Measurements from ENCODE around the gene CENPB. TPM values are rescaled to one million over a fixed set of nuclear protein-coding genes. Genes with fewer than 3 reads are reported as not detected.

The CENPB gene
- total and polyA plus RNA-seq, 2 donors: 36.2 to 36.8 TPM

GRCh38 chr20:3812975-3813847, 26.7 kb upstream of the CENPB start:
- Histone ChIP-seq H3K4me1 (ENCODE audit: control insufficient read depth in 2 of 2, insufficient read depth in 2 of 2, low read length in 2 of 2) (peaks cover 20 to 50% of the 10 kb centered on the region in 2 donors), H3K4me3 (ENCODE audit: low read length in 2 of 2) (no peak overlapping the region), H3K27ac (ENCODE audit: low read depth in 1 of 2, low read length in 1 of 2) (peak overlapping the region in 1 of 2 donors; percentile 15), H3K36me3 (ENCODE audit: control insufficient read depth in 2 of 2, insufficient read depth in 2 of 2, low read length in 1 of 2) (no peaks in the 10 kb centered on the region), H3K9me3 (ENCODE audit: control insufficient read depth in 2 of 2, insufficient read depth in 1 of 2, low read length in 1 of 2) (no peaks in the 10 kb centered on the region), H3K27me3 (ENCODE audit: control insufficient read depth in 2 of 2, insufficient read depth in 1 of 2, low read length in 1 of 2) (no peaks in the 10 kb centered on the region)
- no peak for DNase-seq (ENCODE audit: low read depth in 6 of 9, low spot score in 9 of 9)
- WGBS: 94% methylated on average over 8 of the region's 8 CpGs

GRCh38 chr20:3812259-3812681, 25.7 kb upstream of the CENPB start:
- 98% methylated on average over 9 of the region's 9 CpGs for WGBS
- Histone ChIP-seq H3K27me3 (ENCODE audit: control insufficient read depth in 2 of 2, insufficient read depth in 1 of 2, low read length in 1 of 2) (no peaks in the 10 kb centered on the region), H3K4me3 (ENCODE audit: low read length in 2 of 2) (no peak overlapping the region), H3K36me3 (ENCODE audit: control insufficient read depth in 2 of 2, insufficient read depth in 2 of 2, low read length in 1 of 2) (no peaks in the 10 kb centered on the region), H3K4me1 (ENCODE audit: control insufficient read depth in 2 of 2, insufficient read depth in 2 of 2, low read length in 2 of 2) (peaks cover 20 to 55% of the 10 kb centered on the region in 2 donors), H3K9me3 (ENCODE audit: control insufficient read depth in 2 of 2, insufficient read depth in 1 of 2, low read length in 1 of 2) (no peaks in the 10 kb centered on the region), H3K27ac (ENCODE audit: low read depth in 1 of 2, low read length in 1 of 2) (peak overlapping the region; percentile 66 to 83)
- DNase-seq (ENCODE audit: low read depth in 6 of 9, low spot score in 9 of 9): no peak

DNA sequence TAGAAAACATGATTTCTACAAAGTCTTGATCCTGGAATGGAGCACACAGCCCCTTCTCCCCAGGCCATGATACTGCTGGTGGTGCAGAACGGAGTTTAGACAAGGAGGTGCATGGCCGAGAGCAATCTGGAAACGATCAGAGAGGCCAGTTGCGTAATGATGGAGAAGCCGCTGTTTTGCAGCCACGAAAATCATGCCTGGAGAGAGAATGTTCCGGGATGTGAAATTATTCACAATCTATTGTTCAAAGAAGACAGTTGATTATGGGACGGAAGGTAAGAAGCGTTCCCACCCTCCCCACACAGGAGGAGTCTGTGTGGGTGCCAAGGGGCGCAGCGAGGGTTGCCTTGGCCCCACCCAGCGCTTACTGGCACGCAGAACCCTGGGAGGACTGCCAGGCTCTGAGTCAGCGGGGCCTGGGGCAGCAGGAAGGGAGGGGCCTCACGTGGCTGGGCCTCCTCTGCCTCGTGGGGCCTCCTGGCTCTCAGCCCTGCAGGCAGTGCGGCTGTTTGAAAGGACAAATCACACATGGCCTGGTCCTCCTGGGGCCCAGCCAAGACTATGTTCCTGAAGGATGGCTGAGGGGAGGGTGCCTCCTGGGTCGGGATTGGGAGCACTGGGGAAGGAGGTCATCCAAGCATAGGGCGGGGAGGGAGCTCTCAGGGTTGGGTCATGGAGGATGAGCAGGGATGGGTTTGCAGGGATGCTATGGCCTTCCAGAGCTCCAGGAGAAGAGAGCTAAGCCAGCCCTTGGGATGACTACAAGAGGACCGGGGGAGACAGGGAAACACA, 25.1 kb upstream of the CENPB start:
- Histone ChIP-seq H3K27ac (ENCODE audit: low read depth in 1 of 2, low read length in 1 of 2) (peak overlapping the region; percentile 66 to 83), H3K4me3 (ENCODE audit: low read length in 2 of 2) (peak overlapping the region in 1 of 2 donors; percentile 51), H3K27me3 (ENCODE audit: control insufficient read depth in 2 of 2, insufficient read depth in 1 of 2, low read length in 1 of 2) (no peaks in the 10 kb centered on the region), H3K36me3 (ENCODE audit: control insufficient read depth in 2 of 2, insufficient read depth in 2 of 2, low read length in 1 of 2) (no peaks in the 10 kb centered on the region), H3K4me1 (ENCODE audit: control insufficient read depth in 2 of 2, insufficient read depth in 2 of 2, low read length in 2 of 2) (peaks cover 20 to 57% of the 10 kb centered on the region in 2 donors), H3K9me3 (ENCODE audit: control insufficient read depth in 2 of 2, insufficient read depth in 1 of 2, low read length in 1 of 2) (no peaks in the 10 kb centered on the region)
- 12% methylated on average over 20 of the region's 20 CpGs for WGBS
- DNase-seq (ENCODE audit: low read depth in 6 of 9, low spot score in 9 of 9): peak in 5 of 9 donors; percentile 61 to 89 (median 66)

GRCh38 chr20:3808544-3808943, 22.0 kb upstream of the CENPB start:
- no peak overlapping the region for H3K4me3 ChIP-seq (ENCODE audit: low read length in 2 of 2)
- no peaks in the 10 kb centered on the region for H3K27me3 ChIP-seq (ENCODE audit: control insufficient read depth in 2 of 2, insufficient read depth in 1 of 2, low read length in 1 of 2)
- no peak for DNase-seq (ENCODE audit: low read depth in 6 of 9, low spot score in 9 of 9)
- 97% methylated on average over 3 of the region's 3 CpGs for WGBS
- no peak overlapping the region for H3K27ac ChIP-seq (ENCODE audit: low read depth in 1 of 2, low read length in 1 of 2)
- H3K9me3 ChIP-seq (ENCODE audit: control insufficient read depth in 2 of 2, insufficient read depth in 1 of 2, low read length in 1 of 2): no peaks in the 10 kb centered on the region
- H3K4me1 ChIP-seq (ENCODE audit: control insufficient read depth in 2 of 2, insufficient read depth in 2 of 2, low read length in 2 of 2): peaks cover 10 to 32% of the 10 kb centered on the region in 2 donors
- H3K36me3 ChIP-seq (ENCODE audit: control insufficient read depth in 2 of 2, insufficient read depth in 2 of 2, low read length in 1 of 2): peaks cover 27% of the 10 kb centered on the region in 2 donors

DNA sequence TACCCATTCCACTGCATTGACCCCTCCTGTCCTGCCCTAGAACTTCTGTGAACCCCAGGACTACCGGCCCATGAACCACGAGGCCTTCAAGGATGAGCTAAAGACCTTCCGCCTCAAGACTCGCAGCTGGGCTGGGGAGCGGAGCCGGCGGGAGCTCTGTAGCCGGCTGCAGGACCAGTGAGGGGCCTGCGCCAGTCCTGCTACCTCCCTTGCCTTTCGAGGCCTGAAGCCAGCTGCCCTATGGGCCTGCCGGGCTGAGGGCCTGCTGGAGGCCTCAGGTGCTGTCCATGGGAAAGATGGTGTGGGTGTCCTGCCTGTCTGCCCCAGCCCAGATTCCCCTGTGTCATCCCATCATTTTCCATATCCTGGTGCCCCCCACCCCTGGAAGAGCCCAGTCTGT, 18.2 kb upstream of the CENPB start:
- H3K4me3 ChIP-seq (ENCODE audit: low read length in 2 of 2): no peak overlapping the region
- WGBS: 99% methylated on average over 11 of the region's 11 CpGs
- H3K4me1 ChIP-seq (ENCODE audit: control insufficient read depth in 2 of 2, insufficient read depth in 2 of 2, low read length in 2 of 2): peaks cover 2 to 19% of the 10 kb centered on the region in 2 donors
- no peak overlapping the region for H3K27ac ChIP-seq (ENCODE audit: low read depth in 1 of 2, low read length in 1 of 2)
- H3K9me3 ChIP-seq (ENCODE audit: control insufficient read depth in 2 of 2, insufficient read depth in 1 of 2, low read length in 1 of 2): peaks cover 0 to 3% of the 10 kb centered on the region in 2 donors
- H3K27me3 ChIP-seq (ENCODE audit: control insufficient read depth in 2 of 2, insufficient read depth in 1 of 2, low read length in 1 of 2): no peaks in the 10 kb centered on the region
- H3K36me3 ChIP-seq (ENCODE audit: control insufficient read depth in 2 of 2, insufficient read depth in 2 of 2, low read length in 1 of 2): peaks cover 63 to 64% of the 10 kb centered on the region in 2 donors
- DNase-seq (ENCODE audit: low read depth in 6 of 9, low spot score in 9 of 9): no peak

GRCh38 chr20:3804254-3804751, 17.8 kb upstream of the CENPB start:
- Histone ChIP-seq H3K4me3 (ENCODE audit: low read length in 2 of 2) (no peak overlapping the region), H3K9me3 (ENCODE audit: control insufficient read depth in 2 of 2, insufficient read depth in 1 of 2, low read length in 1 of 2) (peaks cover 0 to 3% of the 10 kb centered on the region in 2 donors), H3K4me1 (ENCODE audit: control insufficient read depth in 2 of 2, insufficient read depth in 2 of 2, low read length in 2 of 2) (peaks cover 7 to 24% of the 10 kb centered on the region in 2 donors), H3K36me3 (ENCODE audit: control insufficient read depth in 2 of 2, insufficient read depth in 2 of 2, low read length in 1 of 2) (peaks cover 63 to 68% of the 10 kb centered on the region in 2 donors), H3K27me3 (ENCODE audit: control insufficient read depth in 2 of 2, insufficient read depth in 1 of 2, low read length in 1 of 2) (no peaks in the 10 kb centered on the region), H3K27ac (ENCODE audit: low read depth in 1 of 2, low read length in 1 of 2) (no peak overlapping the region)
- WGBS: 92% methylated on average over 11 of the region's 11 CpGs
- DNase-seq (ENCODE audit: low read depth in 6 of 9, low spot score in 9 of 9): no peak

GRCh38 chr20:3803854-3804253, 17.3 kb upstream of the CENPB start:
- Histone ChIP-seq H3K36me3 (ENCODE audit: control insufficient read depth in 2 of 2, insufficient read depth in 2 of 2, low read length in 1 of 2) (peaks cover 64 to 68% of the 10 kb centered on the region in 2 donors), H3K27me3 (ENCODE audit: control insufficient read depth in 2 of 2, insufficient read depth in 1 of 2, low read length in 1 of 2) (no peaks in the 10 kb centered on the region), H3K4me1 (ENCODE audit: control insufficient read depth in 2 of 2, insufficient read depth in 2 of 2, low read length in 2 of 2) (peaks cover 12 to 28% of the 10 kb centered on the region in 2 donors), H3K4me3 (ENCODE audit: low read length in 2 of 2) (no peak overlapping the region), H3K27ac (ENCODE audit: low read depth in 1 of 2, low read length in 1 of 2) (no peak overlapping the region), H3K9me3 (ENCODE audit: control insufficient read depth in 2 of 2, insufficient read depth in 1 of 2, low read length in 1 of 2) (peaks cover 0 to 3% of the 10 kb centered on the region in 2 donors)
- no peak for DNase-seq (ENCODE audit: low read depth in 6 of 9, low spot score in 9 of 9)
- 87% methylated on average over 6 of the region's 6 CpGs for WGBS

- DNase-seq (ENCODE audit: low read depth in 6 of 9, low spot score in 9 of 9): no peak
- Histone ChIP-seq H3K27ac (ENCODE audit: low read depth in 1 of 2, low read length in 1 of 2) (no peak overlapping the region), H3K4me1 (ENCODE audit: control insufficient read depth in 2 of 2, insufficient read depth in 2 of 2, low read length in 2 of 2) (peaks cover 17 to 34% of the 10 kb centered on the region in 2 donors)
Measured at GRCh38 chr20:3803289-3803688, 16.7 kb upstream of the CENPB start.

More at GRCh38 chr20:3803289-3803688, 16.7 kb upstream of the CENPB start:
- peaks cover 0 to 3% of the 10 kb centered on the region in 2 donors for H3K9me3 ChIP-seq (ENCODE audit: control insufficient read depth in 2 of 2, insufficient read depth in 1 of 2, low read length in 1 of 2)
- no peaks in the 10 kb centered on the region for H3K27me3 ChIP-seq (ENCODE audit: control insufficient read depth in 2 of 2, insufficient read depth in 1 of 2, low read length in 1 of 2)
- 93% methylated on average over 14 of the region's 14 CpGs for WGBS
- H3K36me3 ChIP-seq (ENCODE audit: control insufficient read depth in 2 of 2, insufficient read depth in 2 of 2, low read length in 1 of 2): peaks cover 66 to 71% of the 10 kb centered on the region in 2 donors
- no peak overlapping the region for H3K4me3 ChIP-seq (ENCODE audit: low read length in 2 of 2)
